HepG2 (cell line): ENCODE measurements around the gene SPOPL. TPM values are rescaled to one million over a fixed set of nuclear protein-coding genes. Genes with fewer than 3 reads are reported as not detected.

Experiments
- ATAC-seq: fragments of 200-7000 bp; cut with Tn5 transposase; 3 replicates; pipeline ENCODE4 v1.9.1; 2020; ENCODE audit warnings: mild to moderate bottlenecking, moderate library complexity
- BruUV-seq: library from RNA; stranded (reverse); fragments of 400-500 nt; replicated peaks from 2 replicates; lab custom pipeline; 2021; lab: Mats Ljungman, UMichigan
- CTCF ChIA-PET: fragments of 300-600 bp; formaldehyde crosslinking; extraction: SDS; loops from one replicate; lab custom pipeline; 2021; ENCODE audit warnings: low total read pairs, inconsistent platforms, low intra/inter-chr PET ratio; lab: Yijun Ruan, JAX
- POLR2A ChIA-PET: fragments of 350-600 bp; sonication (Branson Sonifier 250); formaldehyde crosslinking; loops from one replicate; lab custom pipeline; 2020; ENCODE audit warnings: antibody characterized with exemption, inconsistent platforms; lab: Yijun Ruan, JAX
- DNase-seq: peaks from one replicate; pipeline ENCODE4 v3.0.0-alpha.2; 2015; ENCODE audit warnings: low spot score
- FAIRE-seq: peaks from 3 replicates; lab custom pipeline; 2011; peaks lifted over from hg19 to GRCh38; lab: Jason Lieb, UNC
- H2AFZ ChIP-seq: one replicate; pipeline ENCODE4 v1.6.1; 2011; ENCODE audit warnings: low read length, inconsistent platforms
- H3K27ac ChIP-seq: fragments of 300-600 bp; 3 replicates; pipeline ENCODE4 v1.8.0; 2011; ENCODE audit warnings: mixed run types, mild to moderate bottlenecking, mixed read lengths, low read length, inconsistent platforms; ENCODE audit not compliant: insufficient read depth; ENCODE audit errors: extremely low read length
- H3K27me3 ChIP-seq, 2 experiments: fragments of 200-600 bp in 1 of 2; 2 replicates in 1 of 2; 3 replicates in 1 of 2; pipeline versions ENCODE4 v1.6.0 to v1.8.0; 2011; ENCODE audit warnings: low read length in 2 of 2, mild to moderate bottlenecking in 2 of 2, moderate library complexity in 2 of 2, inconsistent platforms in 1 of 2; ENCODE audit not compliant: insufficient read depth in 2 of 2, control insufficient read depth in 1 of 2
- H3K36me3 ChIP-seq, 2 experiments: fragments of 200-600 bp in 1 of 2; replicated peaks in 1 of 2; 2 replicates in 1 of 2; 3 replicates in 1 of 2; pipeline versions ENCODE4 v1.5.1 to v1.8.0; 2011; ENCODE audit warnings: low read length in 2 of 2, inconsistent platforms in 1 of 2; ENCODE audit not compliant: insufficient read depth in 2 of 2, control insufficient read depth in 1 of 2
- H3K4me1 ChIP-seq: 2 replicates; pipeline ENCODE4 v1.5.1; 2012; ENCODE audit warnings: low read length, inconsistent platforms; ENCODE audit not compliant: insufficient read depth
- H3K4me2 ChIP-seq: 2 replicates; pipeline ENCODE4 v1.6.0; 2011; ENCODE audit warnings: low read depth, low read length, inconsistent platforms
- H3K4me3 ChIP-seq, 3 experiments: fragments of 200-600 bp in 1 of 3; sonication (generic), shearing (Covaris generic) in 1 of 3; replicated peaks in 1 of 3; 2 replicates each; pipeline ENCODE4 v1.5.1; 2011 to 2016; ENCODE audit warnings: low read length in 3 of 3, inconsistent platforms in 2 of 3, low read depth in 2 of 3, mild to moderate bottlenecking in 2 of 3, control low read depth in 1 of 3, mixed read lengths in 1 of 3; ENCODE audit not compliant: insufficient read depth in 1 of 3
- H3K79me2 ChIP-seq: one replicate; pipeline ENCODE4 v1.6.1; 2011; ENCODE audit warnings: low read length, inconsistent platforms; ENCODE audit not compliant: insufficient read depth
- H3K9ac ChIP-seq: 2 replicates; pipeline ENCODE4 v1.6.0; 2011; ENCODE audit warnings: mild to moderate bottlenecking, low read depth, low read length, inconsistent platforms; ENCODE audit not compliant: insufficient read depth
- H3K9me3 ChIP-seq: 2 replicates; pipeline ENCODE4 v1.5.1; 2012; ENCODE audit warnings: mild to moderate bottlenecking, low read length
- H4K20me1 ChIP-seq: 2 replicates; pipeline ENCODE4 v1.6.0; 2011; ENCODE audit warnings: inconsistent platforms, mild to moderate bottlenecking, low read length, moderate library complexity; ENCODE audit not compliant: insufficient read depth
- CEBPB ChIP-seq: IDR thresholded peaks from 2 replicates; pipeline ENCODE4 v1.6.1; 2011; ENCODE audit warnings: low read depth, low read length, improper control_type of control experiment, borderline replicate concordance
- GMEB2 ChIP-seq: IDR thresholded peaks from 2 replicates; pipeline ENCODE4 v1.6.1; 2016; ENCODE audit warnings: missing biosample characterization, missing genetic modification reagents, low read depth
- MAFK ChIP-seq, 2 experiments: IDR thresholded peaks in 1 of 2; conservative IDR thresholded peaks in 1 of 2; 2 replicates each; pipeline ENCODE4 v1.6.1; 2011; ENCODE audit warnings: improper control_type of control experiment in 2 of 2, low read length in 2 of 2
- ZNF792 ChIP-seq: IDR thresholded peaks from 2 replicates; pipeline ENCODE4 v1.6.1; 2016
- WGBS: methylation state at CpG from one replicate; pipeline ENCODE4 v1.1.6; 2017; ENCODE audit warnings: low lambda C conversion rate; 5-methylcytosine and 5-hydroxymethylcytosine counted together
- in situ Hi-C: cut with HindIII; loops from 2 replicates; pipeline ENCODE4 v1.10.0; 2017; ENCODE audit warnings: low pct_unique_long_range_greater_than_20kb; ENCODE audit not compliant: extremely low pct_ligation_motif_present
- intact Hi-C: fragments of 100-400 bp; cut with micrococcal nuclease; formaldehyde crosslinking; loops from one replicate; pipeline ENCODE4 v1.10.0; 2022; ENCODE audit not compliant: unreplicated experiment
- polyA plus RNA-seq, 8 experiments: library from polyadenylated mRNA; depleted of rRNA in 3 of 8; stranded (reverse) in 7 of 8; unstranded in 1 of 8; fragments of >200 nt; fragmentation: Illumina TruSeq in 4 of 8; extraction: Trizol in 4 of 8; gene quantifications; 2 replicates each; pipeline versions ENCODE4 v1.2.1 to v1.2.3, GENCODE V29; 2011 to 2016; ENCODE audit warnings: low read depth in 4 of 8, missing spikeins in 1 of 8, mixed read lengths in 1 of 8; ENCODE audit not compliant: insufficient read depth in 1 of 8
- total RNA-seq, 5 experiments: library from RNA; depleted of rRNA; stranded (reverse); fragments of >200 nt; fragmentation: Illumina TruSeq; extraction: Trizol; gene quantifications; 2 replicates each; pipeline ENCODE4 v1.2.3, GENCODE V29; 2016; ENCODE audit warnings: low read depth in 1 of 5

Gene SPOPL
- total and polyA plus RNA-seq, 2 of the 13 experiments (the other 11 are each of a cell fraction or from before 2014, with no cell fraction given): 12.6 to 51.6 TPM

GRCh38 chr2:138531913-138532312 lies 30.3 kb downstream of the SPOPL start:
- BruUV-seq: no TSS peak
- POLR2A ChIA-PET: no interaction called here
- intact Hi-C loops (no loop called here), in situ Hi-C loops (no loop called here)
- Histone ChIP-seq H3K4me2 (no peak overlapping the region), H2AFZ (no peak overlapping the region), H3K9me3 (no peaks in the 10 kb centered on the region), H3K9ac (no peak overlapping the region), H3K27me3 (no peaks in the 10 kb centered on the region), H3K4me3 (no peak overlapping the region), H3K79me2 (peaks cover 94% of the 10 kb centered on the region), H4K20me1 (peaks cover 9% of the 10 kb centered on the region; the same call in 1 of the 2 replicates), H3K36me3 (peaks cover 1 to 3% of the 10 kb centered on the region in 2 experiments; a peak in 2 of 5 replicates), H3K4me1 (peaks cover under 1% of the 10 kb centered on the region; the same call in 1 of the 2 replicates), H3K27ac (no peak overlapping the region)
- no peak for ATAC-seq
- 95% methylated on average over 3 of the region's 3 CpGs for WGBS
- DNase-seq: no peak
- no peak for FAIRE-seq
- CTCF ChIA-PET: no interaction called here
- no peak for TF ChIP-seq ZNF792 (CRISPR knock-in tag)
- TF ChIP-seq MAFK (conservative IDR thresholded peaks at IDR 0.05 in 1 of 2, IDR thresholded peaks at IDR 0.05 in 1 of 2; ENCODE audit: low read length in 2 of 2): peak in 1 of 2 experiments; percentile 20; a peak in 1 of 4 replicates

GRCh38 chr2:138534791-138535190 lies 33.2 kb downstream of the SPOPL start:
- H3K4me1 ChIP-seq: peaks cover 6% of the 10 kb centered on the region; the same call in 1 of the 2 replicates
- ChIA-PET CTCF (no interaction called here), POLR2A (no interaction called here)
- in situ Hi-C loops (no loop called here), intact Hi-C loops (no loop called here)
- H3K4me2 ChIP-seq: no peak overlapping the region
- H2AFZ ChIP-seq: no peak overlapping the region
- no peak for TF ChIP-seq GMEB2 (CRISPR knock-in tag)
- TF ChIP-seq CEBPB: peak; percentile 54; the same call in 1 of the 2 replicates
- H3K27ac ChIP-seq: no peak overlapping the region
- peaks cover 83% of the 10 kb centered on the region for H3K79me2 ChIP-seq
- H3K27me3 ChIP-seq: no peaks in the 10 kb centered on the region
- no TSS peak for BruUV-seq
- ATAC-seq (no peak), DNase-seq (no peak), FAIRE-seq (no peak)
- peaks cover 5% of the 10 kb centered on the region; the same call in 1 of the 2 replicates for H3K9me3 ChIP-seq
- no peak overlapping the region for H3K4me3 ChIP-seq
- peaks cover 0 to 10% of the 10 kb centered on the region in 2 experiments; a peak in 2 of 5 replicates for H3K36me3 ChIP-seq
- no peaks in the 10 kb centered on the region for H4K20me1 ChIP-seq
- H3K9ac ChIP-seq: no peak overlapping the region
